Natural killer cell (primary cell): ENCODE data around the gene NECTIN1. TPM values are rescaled to one million over a fixed set of nuclear protein-coding genes. Genes with fewer than 3 reads are reported as not detected.
A peak's percentile ranks its signal among the peaks of the same experiment; 100 is the strongest.

Experiments used
- ATAC-seq, 3 donors: fragments of 150-1000 bp in 2 of 3; fragments of 200-7000 bp in 1 of 3; cut with Tn5 transposase; 1 replicate in 1 of 3; 2 replicates in 2 of 3; pipeline ENCODE4 v1.10.0; 2021; ENCODE audit warnings: mild to moderate bottlenecking in 2 of 3, moderate library complexity in 2 of 3
- DNase-seq, 2 donors: peaks; one replicate each; pipeline versions ENCODE4 v3.0.0 to v3.0.0-alpha.2; 2013 to 2021; ENCODE audit warnings: mixed read lengths in 1 of 2
- H3K27ac ChIP-seq: one replicate; pipeline ENCODE4 v1.5.1; 2013; ENCODE audit warnings: mild to moderate bottlenecking, low read length
- H3K27me3 ChIP-seq: one replicate; pipeline ENCODE4 v1.6.1; 2013; ENCODE audit warnings: low read length; ENCODE audit not compliant: control insufficient read depth, insufficient read depth
- H3K36me3 ChIP-seq: one replicate; pipeline ENCODE4 v1.6.1; 2013; ENCODE audit warnings: low read length; ENCODE audit not compliant: control insufficient read depth, insufficient read depth
- H3K4me1 ChIP-seq: one replicate; pipeline ENCODE4 v1.6.1; 2013; ENCODE audit warnings: low read length; ENCODE audit not compliant: control insufficient read depth, insufficient read depth
- H3K4me3 ChIP-seq: one replicate; pipeline ENCODE4 v1.5.1; 2013; ENCODE audit warnings: low read length
- H3K9me3 ChIP-seq: one replicate; pipeline ENCODE4 v1.6.1; 2013; ENCODE audit warnings: low read length; ENCODE audit not compliant: control insufficient read depth, insufficient read depth
- H3K27ac Mint-ChIP-seq, 2 donors: one replicate each; pipeline ENCODE4 v1.8.0; 2022; ENCODE audit warnings: mild to moderate bottlenecking in 2 of 2, mixed read lengths in 2 of 2, moderate library complexity in 1 of 2
- H3K27me3 Mint-ChIP-seq, 2 donors: one replicate each; pipeline ENCODE4 v1.8.0; 2022; ENCODE audit warnings: low read depth in 2 of 2, mixed read lengths in 2 of 2
- H3K36me3 Mint-ChIP-seq: one replicate; pipeline ENCODE4 v1.8.0; 2022; ENCODE audit warnings: mixed read lengths
- H3K4me1 Mint-ChIP-seq, 2 donors: one replicate each; pipeline ENCODE4 v1.8.0; 2022; ENCODE audit warnings: mixed read lengths in 2 of 2
- H3K4me3 Mint-ChIP-seq: one replicate; pipeline ENCODE4 v1.8.0; 2022; ENCODE audit warnings: mild to moderate bottlenecking, moderate library complexity, mixed read lengths
- H3K9me3 Mint-ChIP-seq, 2 donors: one replicate each; pipeline ENCODE4 v1.8.0; 2022; ENCODE audit warnings: mixed read lengths in 2 of 2
- WGBS: methylation state at CpG from one replicate; pipeline ENCODE4 v1.1.7; 2013; ENCODE audit warnings: missing lambda C conversion rate; ENCODE audit not compliant: insufficient coverage; 5-methylcytosine and 5-hydroxymethylcytosine counted together
- intact Hi-C: fragments of 100-400 bp; cut with micrococcal nuclease; formaldehyde crosslinking; loops from one replicate; pipeline ENCODE4 v1.14.2; 2022
- total RNA-seq, 4 donors: library from RNA; stranded (reverse); fragments of 120-200 nt in 1 of 4; gene quantifications; one replicate each; pipeline versions ENCODE4 v1.2.3 to v1.2.4, GENCODE V29; 2013 to 2022
- TF ChIP-seq, protein P1 (sequence below): fragments of 200-600 bp; IDR thresholded peaks from one replicate; pipeline ENCODE4 v1.8.0; 2022; ENCODE audit warnings: antibody characterized with exemption

The NECTIN1 gene
- total RNA-seq, 3 donors from 2014 or later (not counting 1 experiment from before 2014, with no cell fraction given), result 5.8 to 18.8 (median 7.8) TPM

DNA sequence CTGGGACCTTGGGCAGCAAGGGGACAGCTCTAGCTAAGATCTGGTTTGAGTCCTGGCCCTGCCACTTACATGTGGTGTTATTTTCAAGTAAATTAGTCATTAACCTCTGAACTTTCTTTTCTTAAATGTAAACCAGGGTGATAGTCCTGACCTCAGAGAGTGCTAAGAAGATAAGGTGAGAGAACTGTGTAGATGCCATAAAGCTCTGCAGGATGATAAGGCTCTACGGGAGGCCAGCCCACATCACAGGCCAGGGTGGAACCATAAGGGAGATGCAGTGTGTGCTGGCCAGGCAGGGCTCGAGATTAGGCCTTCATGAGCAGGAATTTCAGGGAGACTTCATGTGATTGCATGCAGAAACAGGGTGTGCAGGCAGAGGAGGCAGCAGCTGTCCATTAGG is 24.2 kb downstream of the NECTIN1 start:
- 69% methylated on average over 2 of the region's 2 CpGs for WGBS
- Histone ChIP-seq H3K4me1 (peaks cover 13% of the 10 kb centered on the region), H3K27me3 (peaks cover 6% of the 10 kb centered on the region), H3K36me3 (no peaks in the 10 kb centered on the region), H3K4me3 (no peak overlapping the region), H3K27ac (no peak overlapping the region), H3K9me3 (no peaks in the 10 kb centered on the region)
- Mint-ChIP-seq H3K36me3 (peaks cover 8% of the 10 kb centered on the region), H3K4me1 (peaks cover 8 to 34% of the 10 kb centered on the region in 2 donors), H3K27ac (no peak overlapping the region), H3K27me3 (peaks cover 40 to 58% of the 10 kb centered on the region in 2 donors), H3K9me3 (no peaks in the 10 kb centered on the region), H3K4me3 (no peak overlapping the region)
- ATAC-seq (no peak), DNase-seq (no peak)
- TF ChIP-seq, protein P1, sequence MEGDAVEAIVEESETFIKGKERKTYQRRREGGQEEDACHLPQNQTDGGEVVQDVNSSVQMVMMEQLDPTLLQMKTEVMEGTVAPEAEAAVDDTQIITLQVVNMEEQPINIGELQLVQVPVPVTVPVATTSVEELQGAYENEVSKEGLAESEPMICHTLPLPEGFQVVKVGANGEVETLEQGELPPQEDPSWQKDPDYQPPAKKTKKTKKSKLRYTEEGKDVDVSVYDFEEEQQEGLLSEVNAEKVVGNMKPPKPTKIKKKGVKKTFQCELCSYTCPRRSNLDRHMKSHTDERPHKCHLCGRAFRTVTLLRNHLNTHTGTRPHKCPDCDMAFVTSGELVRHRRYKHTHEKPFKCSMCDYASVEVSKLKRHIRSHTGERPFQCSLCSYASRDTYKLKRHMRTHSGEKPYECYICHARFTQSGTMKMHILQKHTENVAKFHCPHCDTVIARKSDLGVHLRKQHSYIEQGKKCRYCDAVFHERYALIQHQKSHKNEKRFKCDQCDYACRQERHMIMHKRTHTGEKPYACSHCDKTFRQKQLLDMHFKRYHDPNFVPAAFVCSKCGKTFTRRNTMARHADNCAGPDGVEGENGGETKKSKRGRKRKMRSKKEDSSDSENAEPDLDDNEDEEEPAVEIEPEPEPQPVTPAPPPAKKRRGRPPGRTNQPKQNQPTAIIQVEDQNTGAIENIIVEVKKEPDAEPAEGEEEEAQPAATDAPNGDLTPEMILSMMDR, result no peak
- intact Hi-C loops, result no loop called here

DNA sequence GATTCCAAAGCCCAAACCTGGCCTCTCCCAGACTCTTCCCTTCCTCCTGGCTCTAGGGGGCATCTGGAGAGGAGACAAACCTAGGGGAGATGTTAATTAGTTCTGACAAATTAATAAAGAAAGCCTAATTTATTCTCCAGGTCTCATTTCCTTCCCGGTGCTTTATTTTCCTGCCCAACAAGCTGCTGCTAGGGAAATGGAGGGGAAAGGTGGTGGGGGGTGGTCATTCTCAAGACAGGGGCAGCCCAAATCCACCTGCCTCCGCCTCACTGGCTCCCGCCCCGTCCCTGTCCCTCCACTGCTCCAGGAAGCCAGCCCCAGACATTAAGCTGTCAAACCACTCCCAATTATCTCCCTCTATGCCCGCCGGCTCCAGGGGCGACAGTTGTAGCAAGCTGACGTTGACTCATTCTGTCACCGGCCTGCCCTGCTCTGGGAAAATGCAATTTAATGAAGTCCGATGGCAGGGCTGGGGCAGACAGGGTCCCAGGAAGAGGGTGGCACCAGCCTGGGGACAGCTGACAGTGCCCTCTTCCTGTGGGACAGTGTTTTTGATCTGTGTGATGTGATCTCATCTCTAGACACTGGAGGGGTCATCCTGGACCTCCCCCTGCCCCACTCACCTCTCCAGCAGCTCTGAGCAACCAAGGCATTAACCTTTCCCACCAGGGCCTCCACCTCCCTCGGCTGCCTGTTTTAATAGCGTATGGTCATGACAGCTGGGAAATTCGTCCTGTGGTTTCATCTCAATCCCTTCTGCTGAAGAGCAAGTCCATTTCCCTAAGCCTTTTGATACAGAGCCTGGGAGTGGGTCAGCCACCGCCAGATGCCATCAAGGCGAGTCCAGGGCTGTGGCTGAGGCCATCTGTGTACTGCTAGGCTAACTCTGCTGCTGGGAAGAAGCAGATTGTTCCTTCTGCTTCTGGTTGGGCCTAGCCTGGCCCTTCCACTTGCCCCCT is 27.1 kb downstream of the NECTIN1 start:
- no peaks in the 10 kb centered on the region for H3K9me3 Mint-ChIP-seq
- peaks cover 25 to 46% of the 10 kb centered on the region in 2 donors for H3K27me3 Mint-ChIP-seq
- no peak overlapping the region for H3K27ac Mint-ChIP-seq
- TF ChIP-seq, protein P1, result no peak
- intact Hi-C loops, result no loop called here
- WGBS, result 94% methylated on average over 14 of the region's 15 CpGs
- Histone ChIP-seq H3K27ac (no peak overlapping the region), H3K4me1 (peaks cover 6% of the 10 kb centered on the region), H3K36me3 (no peaks in the 10 kb centered on the region), H3K9me3 (no peaks in the 10 kb centered on the region), H3K27me3 (no peaks in the 10 kb centered on the region), H3K4me3 (no peak overlapping the region)
- DNase-seq (no peak), ATAC-seq (no peak)
- H3K36me3 Mint-ChIP-seq, result peaks cover 8% of the 10 kb centered on the region
- H3K4me3 Mint-ChIP-seq, result no peak overlapping the region
- peaks cover 14 to 32% of the 10 kb centered on the region in 2 donors for H3K4me1 Mint-ChIP-seq

DNA sequence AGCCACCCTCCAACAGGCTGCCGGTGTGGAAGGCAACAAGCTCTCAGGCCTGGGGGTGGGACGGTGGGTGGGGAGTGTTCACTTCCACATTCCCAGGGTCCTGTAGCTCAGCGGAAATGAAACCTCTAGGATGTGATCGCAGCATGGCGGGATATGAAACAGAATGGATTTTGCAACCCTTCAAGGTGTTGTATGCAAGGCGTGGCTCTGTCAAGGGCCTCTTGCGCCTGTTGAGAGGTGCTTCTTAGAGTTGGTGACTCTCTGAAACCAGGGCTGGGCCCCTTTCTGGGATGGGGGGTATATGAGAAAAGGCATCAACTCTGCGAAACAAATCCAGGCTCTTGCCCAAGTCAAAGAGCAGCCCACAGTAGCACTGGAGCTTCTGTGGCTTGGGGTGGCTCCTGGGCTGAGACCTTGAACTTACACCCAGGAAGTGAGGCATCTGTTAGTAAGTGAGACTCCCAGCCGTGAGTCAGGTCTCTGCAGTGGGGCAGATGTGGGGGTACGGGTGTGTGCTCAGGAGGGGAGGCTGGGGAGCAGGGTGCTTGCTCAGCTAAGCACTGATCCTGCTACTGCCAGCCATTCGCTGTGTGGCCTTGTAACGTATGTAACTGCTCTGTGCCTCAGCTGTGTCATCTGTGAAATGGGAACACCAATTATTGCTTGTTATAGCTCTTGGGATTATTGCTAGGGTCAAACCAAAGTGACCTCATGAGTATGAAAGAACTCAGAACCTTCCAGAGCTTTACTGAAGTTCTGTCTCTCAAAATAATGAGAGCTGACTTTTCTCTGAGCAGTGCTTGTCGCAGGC is 28.3 kb downstream of the NECTIN1 start:
- H3K9me3 ChIP-seq, result no peaks in the 10 kb centered on the region
- no peak overlapping the region for H3K27ac ChIP-seq
- peaks cover 8% of the 10 kb centered on the region for H3K36me3 Mint-ChIP-seq
- TF ChIP-seq, protein P1, result no peak
- H3K4me3 ChIP-seq, result no peak overlapping the region
- peak; percentile 56 to 74 (median 56) for ATAC-seq
- no peaks in the 10 kb centered on the region for H3K36me3 ChIP-seq
- no peak for DNase-seq
- H3K27ac Mint-ChIP-seq, result no peak overlapping the region
- intact Hi-C loops, result no loop called here
- H3K4me1 Mint-ChIP-seq, result peaks cover 22 to 41% of the 10 kb centered on the region in 2 donors
- peaks cover 22 to 39% of the 10 kb centered on the region in 2 donors for H3K27me3 Mint-ChIP-seq
- H3K9me3 Mint-ChIP-seq, result no peaks in the 10 kb centered on the region
- H3K4me3 Mint-ChIP-seq, result no peak overlapping the region
- 81% methylated on average over 13 of the region's 13 CpGs for WGBS
- no peaks in the 10 kb centered on the region for H3K27me3 ChIP-seq
- H3K4me1 ChIP-seq, result peaks cover 15% of the 10 kb centered on the region
